Stimulated activated CD4-positive, alpha-beta T cell treated with anti-CD3 and anti-CD28 coated beads, Interleukin-2, amount 100 ng/mL, for 48 hours (primary cell): ENCODE results near the gene SLAMF9.

Experiments used
- DNase-seq, 2 donors: peaks; one replicate each; pipeline ENCODE4 v3.0.0-alpha.2; 2020

Gene SLAMF9

DNA sequence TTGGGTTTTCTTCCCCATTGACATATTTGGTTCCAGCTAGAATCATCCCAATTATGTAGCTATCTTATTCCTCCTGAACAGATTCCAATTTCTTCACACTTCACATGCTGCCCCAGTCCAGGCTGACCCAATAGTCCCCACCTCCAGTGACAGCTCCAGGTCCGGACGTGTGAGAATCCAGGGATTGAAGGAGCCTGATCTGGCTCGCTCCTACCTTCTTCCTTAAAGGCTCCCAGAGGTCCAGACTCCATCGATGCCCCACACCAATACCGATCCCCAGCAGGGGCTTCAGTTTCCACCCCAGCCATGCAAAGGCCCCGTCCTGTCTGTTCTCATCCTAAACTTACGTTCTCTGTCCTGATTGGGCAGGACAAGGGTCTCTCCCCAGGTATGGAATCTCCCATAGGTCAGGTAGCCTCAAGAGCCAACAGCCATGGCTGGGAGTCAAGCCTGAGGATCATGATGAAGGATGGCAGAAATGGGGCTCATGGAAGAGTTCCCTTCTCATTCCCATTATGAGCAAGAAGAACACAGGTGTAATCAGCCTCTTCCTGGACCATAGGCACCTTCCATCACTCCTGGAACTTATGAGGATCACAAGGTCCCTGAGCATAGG, 20.4 kb upstream of the SLAMF9 start:
- no peak for DNase-seq

DNA sequence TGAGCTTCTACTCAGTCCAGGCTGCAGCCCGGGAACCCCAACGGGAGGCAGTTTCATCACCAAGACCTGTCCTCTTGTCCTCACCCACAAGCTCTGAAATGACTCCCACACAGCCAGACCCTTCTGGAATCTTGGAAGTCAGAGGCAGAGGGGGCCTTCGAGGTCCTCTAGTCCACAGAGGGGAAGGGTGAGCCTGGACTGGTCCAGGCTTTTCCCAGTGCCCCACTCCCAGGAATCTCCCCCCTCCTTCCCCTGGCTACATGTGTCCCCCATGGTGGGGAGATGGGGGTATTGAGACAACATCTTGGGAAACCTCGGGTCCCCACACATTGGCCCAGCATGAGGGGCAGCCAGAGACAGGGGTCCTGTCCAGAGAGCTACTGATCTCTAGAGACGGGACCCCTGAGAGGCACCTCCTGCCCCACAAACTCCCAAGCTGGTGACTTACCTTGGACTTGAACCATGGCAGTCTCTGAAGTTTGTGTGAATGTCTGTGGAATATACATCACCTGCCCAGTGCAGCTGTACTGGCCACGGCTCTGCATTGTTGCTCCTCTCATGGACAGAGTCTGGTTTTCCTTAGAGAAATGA, 19.4 kb upstream of the SLAMF9 start:
- no peak for DNase-seq

DNA sequence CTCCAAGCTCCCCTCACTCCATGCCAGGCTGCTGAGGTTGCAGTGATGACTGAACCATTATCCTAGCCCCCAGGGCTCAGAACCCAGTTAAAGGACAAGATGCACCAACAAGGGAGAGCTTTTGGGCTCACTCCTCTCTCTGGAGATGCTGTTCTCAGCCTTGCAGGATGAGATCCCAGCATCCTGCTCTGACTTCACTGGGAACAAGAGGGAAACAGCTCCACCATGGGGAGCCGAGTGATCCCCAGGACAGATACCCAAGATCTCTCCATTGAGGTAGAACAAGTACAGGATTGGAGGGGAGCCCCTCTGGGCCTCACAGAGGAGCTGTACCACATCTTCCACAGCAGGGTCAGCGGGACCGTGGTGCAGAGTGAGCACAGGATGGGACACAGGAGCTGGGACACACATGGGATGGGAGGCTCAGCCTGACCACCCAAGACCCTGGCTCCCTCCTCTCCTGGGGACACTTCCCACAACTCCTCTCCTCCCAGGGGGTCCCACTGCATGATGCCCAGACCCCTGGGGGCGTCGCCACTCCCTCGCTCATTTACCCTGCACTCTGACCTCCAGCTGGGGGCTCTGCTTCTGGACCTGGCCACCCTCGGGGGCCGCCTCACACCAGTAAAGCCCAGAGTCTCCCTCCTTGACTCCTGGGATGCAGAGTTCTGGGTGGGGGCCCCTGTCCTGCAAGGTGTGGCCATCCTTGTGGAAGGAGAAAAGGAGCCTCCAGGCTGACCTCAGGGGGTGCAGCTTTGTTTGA, 18.6 kb upstream of the SLAMF9 start:
- DNase-seq: no peak

DNA sequence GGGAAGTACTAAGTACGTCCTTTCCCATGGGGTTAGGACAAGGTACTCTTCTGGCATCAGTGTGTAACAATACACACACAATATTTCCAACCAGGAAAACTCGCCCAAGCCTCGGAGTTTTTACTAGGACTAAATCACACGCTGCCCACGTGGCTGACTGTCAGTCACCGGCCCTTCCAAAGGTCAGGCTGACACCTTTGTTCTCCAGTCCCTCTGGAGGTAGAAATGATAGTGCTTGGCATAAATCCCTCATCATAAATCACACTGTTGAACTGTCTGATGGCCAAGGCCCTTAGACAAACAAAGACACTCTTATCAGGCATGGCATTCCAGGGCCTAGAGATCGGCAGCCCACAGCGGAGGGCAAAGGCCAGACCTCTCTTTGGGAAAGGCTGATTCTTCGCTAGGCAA, 16.9 kb upstream of the SLAMF9 start:
- DNase-seq: no peak

DNA sequence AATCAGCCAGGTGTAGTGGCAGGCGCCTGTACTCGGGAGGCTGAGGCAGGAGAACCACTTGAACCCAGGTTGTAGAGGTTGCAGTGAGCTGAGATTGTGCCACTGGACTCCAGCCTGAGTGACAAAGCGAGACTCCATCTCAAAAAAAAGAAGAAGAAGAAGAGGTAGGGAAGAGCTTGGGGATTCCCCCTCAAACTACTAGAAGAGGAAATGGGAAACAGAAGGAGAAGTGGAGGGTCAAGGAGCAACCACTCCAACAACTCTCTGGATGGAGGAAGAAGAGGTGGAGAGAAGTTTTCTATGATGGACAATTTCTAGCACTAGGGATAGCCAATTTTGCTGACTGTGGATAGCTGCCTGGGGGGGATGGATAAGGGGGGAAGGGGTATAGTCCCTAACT, 14.9 kb upstream of the SLAMF9 start:
- DNase-seq: no peak

DNA sequence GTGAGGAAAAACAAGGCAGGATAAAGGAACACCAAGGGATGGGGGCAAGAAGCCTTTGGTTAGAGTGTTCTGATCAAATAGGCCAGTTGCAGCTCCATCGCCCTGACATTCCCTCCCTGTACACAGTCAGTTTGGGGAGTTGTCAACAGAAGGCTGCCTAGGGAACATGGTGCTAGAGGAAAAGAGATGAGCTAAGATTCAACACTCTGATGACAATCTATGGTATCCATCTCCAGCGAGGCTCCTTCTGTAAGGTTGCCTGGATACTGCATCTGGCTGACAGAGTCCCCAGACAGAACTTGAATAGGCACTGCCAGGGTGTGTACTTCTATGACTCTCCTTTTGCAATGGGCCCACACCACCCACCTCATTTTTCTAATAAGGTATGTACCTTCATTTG, 11.2 kb upstream of the SLAMF9 start:
- no peak for DNase-seq

DNA sequence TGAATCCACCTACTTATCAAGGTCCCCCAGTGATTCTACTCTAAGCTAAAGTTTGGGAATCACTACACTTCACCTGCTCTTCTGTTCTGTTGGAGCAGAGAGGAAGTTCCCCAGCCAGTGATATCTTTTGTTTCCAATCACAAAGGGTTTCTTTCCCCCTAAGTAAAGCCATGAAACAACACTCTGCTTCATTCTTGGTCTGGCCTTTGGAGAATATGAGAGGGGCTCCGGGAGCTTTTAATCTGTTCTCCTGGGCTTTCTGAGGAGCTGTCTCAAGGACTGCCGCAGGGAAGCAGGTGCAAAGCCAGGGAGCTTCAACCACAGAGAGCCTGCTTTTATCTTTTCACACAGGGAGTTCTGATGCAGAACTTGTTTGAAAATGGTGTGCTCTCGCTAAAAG, 10.1 kb upstream of the SLAMF9 start:
- DNase-seq: no peak

DNA sequence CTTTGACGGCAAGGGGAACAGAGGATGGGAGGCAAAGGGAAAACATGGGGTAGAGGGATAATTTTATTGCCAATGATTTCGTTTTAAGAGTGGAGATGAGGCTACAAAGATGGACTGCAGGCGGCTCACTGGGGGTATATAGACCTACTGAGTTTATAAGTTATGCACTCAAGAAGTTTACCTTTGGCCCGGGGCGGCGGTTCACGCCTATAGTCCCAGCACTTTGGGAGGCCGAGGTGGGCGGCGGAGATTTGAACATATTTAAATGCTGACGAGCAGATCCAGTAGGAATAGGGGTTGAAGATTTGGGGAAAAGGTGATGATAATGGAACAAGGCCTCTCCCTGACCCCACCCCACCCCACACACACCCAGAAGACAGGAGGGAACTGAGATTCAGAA, 8.1 kb upstream of the SLAMF9 start:
- DNase-seq: no peak

DNA sequence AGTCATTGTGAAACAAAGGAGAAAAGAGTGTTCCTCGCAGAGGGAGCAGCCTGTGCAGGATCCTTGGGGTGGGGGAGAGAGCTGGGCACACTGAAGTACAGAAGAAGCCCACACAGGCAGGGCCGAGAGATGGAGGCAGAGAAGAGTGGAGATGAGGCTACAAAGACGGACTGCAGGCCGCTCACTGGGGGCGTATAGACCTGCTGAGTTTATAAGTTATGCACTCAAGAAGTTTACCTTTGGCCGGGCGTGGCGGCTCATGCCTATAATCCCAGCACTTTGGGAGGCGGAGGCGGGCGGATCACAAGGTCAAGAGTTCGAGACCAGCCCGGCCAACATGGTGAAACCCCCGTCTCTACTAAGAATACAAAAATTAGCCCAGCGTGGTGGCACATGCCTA, 7.6 kb upstream of the SLAMF9 start:
- DNase-seq: no peak

DNA sequence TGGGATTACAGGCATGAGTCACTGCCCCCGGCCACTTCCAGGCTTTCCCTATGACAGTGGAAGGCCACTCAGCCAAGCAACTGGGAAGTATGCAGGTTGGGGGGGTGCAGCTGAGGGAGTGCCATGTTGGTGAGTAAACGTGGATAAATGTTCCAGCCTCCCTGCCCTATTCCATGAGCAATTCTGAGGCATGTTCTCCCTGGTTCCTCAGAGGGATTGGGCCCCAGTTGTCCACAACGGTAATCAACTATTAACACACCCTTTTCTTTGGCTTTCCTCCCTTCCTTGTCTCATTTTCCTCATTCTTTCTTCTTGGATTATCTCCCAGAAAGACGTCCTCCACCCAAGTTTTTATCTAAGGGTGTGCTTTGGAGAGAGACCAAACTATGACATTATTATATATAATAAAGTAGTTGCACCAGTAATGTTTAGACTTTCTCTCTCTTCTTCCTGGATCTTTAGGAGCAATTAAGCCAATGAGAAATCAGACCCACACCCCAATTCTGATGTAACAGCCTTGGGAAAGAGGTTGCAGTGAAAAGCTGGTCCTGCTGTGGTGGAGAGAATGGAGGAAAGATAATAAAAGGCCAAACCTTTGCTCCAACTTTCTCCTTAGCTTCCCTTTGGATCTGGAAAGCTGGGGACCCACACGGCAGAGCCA, 6.8 kb upstream of the SLAMF9 start:
- no peak for DNase-seq

DNA sequence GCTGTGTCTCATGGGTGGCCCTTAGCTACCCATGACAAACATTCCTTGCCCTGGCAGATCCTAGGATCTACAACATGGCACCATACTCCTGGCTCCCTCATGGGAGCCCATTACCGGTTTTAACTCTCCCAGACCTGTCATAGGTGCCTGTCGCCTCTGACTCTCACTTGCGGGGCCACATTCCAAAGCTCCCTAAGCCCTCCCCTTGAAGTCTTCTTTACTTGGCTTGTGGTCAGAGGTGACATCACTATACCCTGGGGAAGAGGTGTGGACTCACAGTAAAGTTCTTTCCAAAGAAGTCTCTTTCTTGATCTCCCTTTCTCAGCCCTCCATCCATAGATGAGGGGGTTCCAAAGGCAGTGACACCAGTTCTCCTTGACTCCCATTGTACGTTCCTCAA, 5.4 kb upstream of the SLAMF9 start:
- DNase-seq: no peak

DNA sequence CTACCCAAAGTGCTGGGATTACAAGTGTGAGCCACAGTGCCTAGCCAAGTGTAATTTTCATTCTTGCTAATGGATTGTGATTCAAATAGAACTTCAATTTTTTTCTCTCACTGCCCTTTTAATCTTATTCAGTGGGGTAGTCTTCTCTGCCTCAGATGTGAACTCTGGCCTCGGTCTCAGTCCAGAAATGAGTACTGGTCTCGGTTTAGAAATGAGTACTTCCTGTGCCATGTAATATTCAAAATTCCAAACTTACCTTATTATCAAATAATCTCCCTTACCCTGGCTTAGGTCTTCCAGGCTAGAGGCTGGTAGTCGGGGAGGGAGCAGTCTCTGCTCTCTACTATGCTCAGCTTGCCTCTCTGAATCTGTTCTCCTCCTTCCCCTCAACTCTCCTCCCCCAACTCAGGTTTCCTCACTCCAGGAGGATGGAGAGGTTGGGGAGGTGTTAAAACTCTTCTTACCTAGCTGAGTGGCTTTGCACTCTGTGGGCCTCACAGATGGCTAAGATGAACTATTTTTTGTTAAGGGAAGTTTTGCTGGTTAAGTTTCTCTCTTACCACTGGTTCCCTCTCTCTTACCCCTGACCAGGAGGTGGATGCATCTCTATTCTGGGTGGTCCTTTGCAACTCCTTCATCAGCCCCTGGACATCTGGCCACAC, 4.8 kb upstream of the SLAMF9 start:
- DNase-seq: no peak

DNA sequence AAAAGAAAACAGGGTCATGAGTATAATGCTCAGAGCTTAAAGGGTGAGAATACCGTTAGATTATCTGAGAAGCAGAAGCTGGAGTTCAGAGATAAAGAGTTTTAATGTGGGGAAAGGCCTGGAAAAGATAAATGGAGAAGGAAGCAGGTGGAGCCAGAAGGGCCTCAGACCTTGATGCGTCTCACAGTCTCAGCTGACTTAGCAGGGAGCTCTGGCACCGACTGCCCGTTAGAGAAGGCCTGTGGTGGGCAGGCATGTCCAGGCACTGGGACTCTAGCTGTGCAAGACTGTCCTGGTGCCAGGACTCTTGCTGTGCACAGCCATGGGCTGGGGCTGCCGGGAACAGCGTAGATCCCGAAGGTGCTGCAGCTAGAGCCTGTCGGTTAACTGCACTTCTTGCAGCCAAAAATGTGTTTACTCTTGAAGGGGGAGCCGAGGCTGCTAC, 3.8 kb upstream of the SLAMF9 start:
- no peak for DNase-seq

DNA sequence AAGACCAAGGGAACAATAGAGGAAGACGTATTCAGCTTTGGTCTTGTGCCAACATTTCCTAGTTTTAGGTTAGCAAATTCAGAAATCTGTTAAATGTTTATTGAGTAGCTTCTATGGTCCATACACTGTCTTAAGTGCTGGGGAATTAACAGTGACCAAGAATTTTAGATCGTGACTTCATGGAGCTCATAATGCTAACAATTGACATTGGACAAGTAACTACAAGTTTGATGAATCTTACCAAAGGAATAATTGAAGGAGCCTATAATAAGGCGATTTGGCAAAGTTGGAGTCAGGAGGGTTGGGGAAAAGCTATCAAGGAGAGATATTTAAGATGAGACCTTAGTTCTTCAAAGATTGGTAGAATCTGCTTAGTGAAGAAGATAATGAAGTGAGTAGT, 1.4 kb upstream of the SLAMF9 start:
- DNase-seq: no peak

DNA sequence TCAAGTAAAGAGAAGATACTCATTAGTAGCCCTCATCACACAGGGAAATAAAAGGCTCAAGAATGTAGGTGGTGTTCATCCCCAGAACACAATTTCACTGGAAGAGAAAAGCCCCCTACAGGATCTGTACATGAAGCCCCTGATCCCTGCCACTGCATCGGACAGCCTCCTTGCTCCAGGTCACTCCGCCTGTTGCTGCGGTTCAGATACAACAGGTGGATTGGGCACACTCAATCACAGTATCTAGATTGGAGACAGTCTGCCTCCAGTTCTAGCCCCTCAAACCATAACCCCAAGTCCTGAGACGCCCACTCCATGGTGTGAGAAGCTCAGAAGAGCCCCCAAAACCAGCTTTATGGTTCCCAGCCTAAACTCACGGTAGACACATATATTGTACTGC, 1.1 kb downstream of the SLAMF9 start:
- no peak for DNase-seq

DNA sequence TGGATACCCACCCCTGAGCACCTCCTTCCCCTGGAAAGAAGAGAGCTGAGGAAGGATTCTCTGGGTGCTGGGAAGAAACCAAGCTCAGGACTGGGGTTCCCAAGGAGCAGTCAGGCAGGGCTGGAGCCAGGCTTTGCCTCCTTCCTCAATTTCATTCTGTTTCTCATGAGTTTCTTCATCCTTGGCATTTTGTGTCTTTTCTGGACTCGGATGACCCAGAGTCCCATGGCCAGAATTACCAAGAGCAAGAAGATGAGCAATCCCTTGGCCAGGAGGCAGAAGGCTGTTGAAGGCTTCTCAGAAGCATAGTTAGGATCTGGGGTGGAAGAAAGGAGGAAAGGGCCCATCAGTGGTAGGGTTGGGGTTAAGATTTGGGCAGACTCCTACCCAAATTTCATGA, 2.5 kb downstream of the SLAMF9 start:
- DNase-seq: no peak

DNA sequence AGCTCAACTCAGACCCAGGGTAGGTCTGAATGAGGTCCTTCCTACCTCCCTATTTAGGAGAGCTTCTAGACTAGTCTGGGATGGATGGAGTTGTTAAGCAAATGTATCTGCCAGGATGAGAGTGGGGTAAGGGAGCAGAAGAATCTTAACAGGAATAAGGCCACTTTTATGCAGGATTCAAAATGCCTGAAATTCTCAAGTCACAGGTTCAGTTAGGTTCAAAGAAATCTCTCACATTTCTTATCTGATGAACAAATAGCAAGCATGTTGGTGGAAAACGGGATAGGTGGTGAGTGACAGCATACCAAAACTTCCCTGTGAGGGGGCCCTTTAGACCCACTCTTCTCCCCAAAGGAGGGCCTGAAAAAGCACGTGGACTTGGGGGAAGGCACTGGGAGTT, 3.0 kb downstream of the SLAMF9 start:
- no peak for DNase-seq

DNA sequence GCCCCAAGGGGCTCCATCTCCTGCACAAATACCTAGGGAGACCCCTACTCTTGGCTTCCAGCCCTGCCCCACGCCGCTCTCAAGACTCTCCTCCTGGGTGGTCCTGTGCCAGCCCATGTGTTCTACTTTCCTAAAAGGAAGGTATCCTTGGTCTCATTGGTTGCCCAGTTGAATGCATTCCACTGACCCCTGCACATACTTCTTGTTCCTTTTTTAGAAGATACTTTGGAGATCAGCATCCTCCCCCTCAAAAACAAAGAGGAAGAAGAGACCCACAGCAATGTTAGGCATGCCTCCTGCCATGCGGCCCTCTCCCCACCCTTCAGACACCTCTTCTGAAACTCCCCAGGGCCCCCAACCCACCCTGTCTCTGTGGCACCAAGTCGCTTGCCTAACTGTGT, 4.1 kb downstream of the SLAMF9 start:
- DNase-seq: no peak

DNA sequence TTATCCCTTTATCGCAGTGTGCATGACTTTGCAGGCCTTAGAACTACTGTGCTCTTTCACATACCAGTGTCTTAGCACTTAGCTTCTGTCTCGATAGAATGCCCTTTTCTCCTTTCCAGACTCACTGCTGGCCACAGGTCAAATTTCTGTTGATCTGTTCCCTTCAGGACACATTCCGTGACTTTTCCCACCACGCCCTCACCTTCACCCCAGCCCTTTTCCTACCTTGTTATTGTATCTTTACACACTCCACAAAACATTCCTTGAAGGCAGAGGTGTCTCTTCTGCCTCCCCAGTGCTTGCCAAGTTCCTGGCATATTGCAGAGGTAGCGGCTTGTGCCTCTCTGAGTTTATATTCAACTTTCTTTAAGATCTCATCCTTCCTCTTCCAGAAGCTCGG, 4.9 kb downstream of the SLAMF9 start:
- DNase-seq: no peak

DNA sequence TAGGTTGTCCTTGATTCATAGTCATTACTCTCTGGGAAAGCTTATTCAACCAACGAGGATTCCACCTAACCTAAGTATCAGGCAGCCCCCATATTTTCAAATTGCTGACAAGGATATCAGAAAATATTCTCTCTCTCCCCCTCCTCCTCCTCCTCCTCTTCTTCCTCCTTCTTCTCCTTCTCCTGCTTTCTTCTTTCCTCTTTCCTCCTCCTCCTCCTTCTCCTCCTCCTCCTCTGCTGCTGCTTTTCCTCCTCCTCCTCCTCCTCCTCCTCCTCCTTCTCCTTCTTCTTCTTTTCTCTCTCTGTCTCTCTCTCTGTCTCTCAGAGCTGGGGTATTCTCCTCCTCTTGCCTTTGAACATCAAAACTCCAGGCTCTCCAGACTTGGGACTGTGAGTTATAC, 6.1 kb downstream of the SLAMF9 start:
- no peak for DNase-seq

DNA sequence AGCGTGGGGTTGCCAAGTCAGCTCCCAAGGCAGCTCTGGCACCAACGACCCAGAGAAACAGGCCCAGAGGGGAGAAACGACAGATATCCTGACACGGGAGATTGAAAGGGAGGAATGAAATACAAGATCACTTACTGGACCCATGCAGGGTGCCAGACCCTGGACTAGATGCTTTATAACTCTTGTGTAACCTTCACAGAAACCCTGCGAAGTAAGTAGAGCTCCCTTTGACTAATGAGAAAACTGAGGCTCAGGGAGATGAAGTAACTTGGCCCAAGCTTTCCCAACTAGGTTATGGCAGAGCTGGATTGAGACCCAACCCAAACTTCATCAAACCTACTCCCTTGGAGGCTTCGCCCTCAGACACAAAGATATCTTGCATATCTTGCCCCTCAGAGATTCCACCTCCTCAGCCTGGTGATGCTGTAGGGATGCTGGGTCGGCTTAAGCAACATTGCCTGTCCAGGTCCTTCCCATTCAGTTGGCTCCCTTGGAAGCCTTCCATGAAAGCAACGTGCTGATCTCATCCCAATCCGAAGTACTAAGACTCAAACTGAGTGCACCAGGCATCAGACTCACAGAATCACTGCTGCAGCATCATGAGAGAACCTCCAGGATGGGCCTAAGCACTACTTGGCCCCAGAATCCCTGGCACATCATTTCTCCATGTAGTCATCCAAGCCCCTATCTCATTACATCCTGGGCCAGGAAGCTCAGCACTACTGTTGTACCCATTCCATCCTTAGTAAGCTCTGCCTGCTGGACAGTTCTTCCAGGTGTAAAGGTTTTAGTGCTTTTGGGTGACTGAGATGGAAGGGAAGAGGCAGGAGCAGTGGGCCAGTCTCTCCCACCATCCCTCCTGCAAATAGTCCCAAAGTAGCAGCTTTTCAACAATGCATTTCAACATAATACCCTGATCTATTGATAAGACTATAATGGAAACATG, 7.5 kb downstream of the SLAMF9 start:
- no peak for DNase-seq
